DMS114 treated with DMSO at 0.1 percent for 48 hours (cell line): Measurements from ENCODE around the gene RGPD3.
"Not testable (repeated sequence)": the region's sequence is repeated elsewhere in the genome, so short reads cannot be mapped to it uniquely, and the experiment has no call there.

Experiments
- DNase-seq: peaks from one replicate; lab custom pipeline; 2025; ENCODE audit not compliant: unreplicated experiment; lab: John Stamatoyannopoulos, UW

The RGPD3 gene

GRCh38 chr2:106468107-106468506 is at the start of gene RGPD3:
TSS of gene RGPD3 (minus strand) at chr2:106468413. CDS start at chr2:106468288, 125 bp downstream.
- not testable (repeated sequence) for DNase-seq

GRCh38 chr2:106517329-106517728 is 49.1 kb upstream of the RGPD3 start:
- DNase-seq: no peak

- DNase-seq: no peak
These were observed 48.7 kb upstream of the RGPD3 start for GRCh38 chr2:106516864-106517263.

GRCh38 chr2:106516436-106516835 is 48.2 kb upstream of the RGPD3 start:
- DNase-seq: no peak

GRCh38 chr2:106514827-106515226 is 46.6 kb upstream of the RGPD3 start:
- not testable (repeated sequence) for DNase-seq

- DNase-seq: not testable (repeated sequence)
These were observed 45.2 kb upstream of the RGPD3 start for GRCh38 chr2:106513391-106513790.

GRCh38 chr2:106511934-106512333 is 43.7 kb upstream of the RGPD3 start:
- DNase-seq: not testable (repeated sequence)

- not testable (repeated sequence) for DNase-seq
These were observed 43.3 kb upstream of the RGPD3 start for GRCh38 chr2:106511476-106511901.

GRCh38 chr2:106510791-106511190 is 42.6 kb upstream of the RGPD3 start:
- DNase-seq: not testable (repeated sequence)

- not testable (repeated sequence) for DNase-seq
These were observed 41.2 kb upstream of the RGPD3 start for GRCh38 chr2:106509374-106509770.

- DNase-seq: not testable (repeated sequence)
These were observed 40.6 kb upstream of the RGPD3 start for GRCh38 chr2:106508660-106509373.

- DNase-seq: not testable (repeated sequence)
These were observed 37.9 kb upstream of the RGPD3 start for GRCh38 chr2:106506002-106506687.

GRCh38 chr2:106504787-106505186 is 36.6 kb upstream of the RGPD3 start:
- not testable (repeated sequence) for DNase-seq

GRCh38 chr2:106504192-106504591 is 36.0 kb upstream of the RGPD3 start:
- DNase-seq: not testable (repeated sequence)

- DNase-seq: not testable (repeated sequence)
These were observed 34.1 kb upstream of the RGPD3 start for GRCh38 chr2:106502351-106502750.

GRCh38 chr2:106500350-106500749 is 32.1 kb upstream of the RGPD3 start:
- DNase-seq: not testable (repeated sequence)

GRCh38 chr2:106498549-106498948 is 30.3 kb upstream of the RGPD3 start:
- not testable (repeated sequence) for DNase-seq

GRCh38 chr2:106492913-106493312 is 24.7 kb upstream of the RGPD3 start:
- DNase-seq: not testable (repeated sequence)

- DNase-seq: not testable (repeated sequence)
These were observed 24.2 kb upstream of the RGPD3 start for GRCh38 chr2:106492399-106492798.

GRCh38 chr2:106489701-106490100 is 21.5 kb upstream of the RGPD3 start:
- not testable (repeated sequence) for DNase-seq

- not testable (repeated sequence) for DNase-seq
These were observed 19.4 kb upstream of the RGPD3 start for GRCh38 chr2:106487386-106488191.
